Renal cortical epithelial cell (primary cell): ENCODE measurements around the gene AUTS2. TPM values are rescaled to one million over a fixed set of nuclear protein-coding genes. Genes with fewer than 3 reads are reported as not detected.

Experiments
- DNase-seq: peaks from one replicate; pipeline ENCODE4 v3.0.0-alpha.2; 2011; ENCODE audit warnings: low read depth
- total RNA-seq: library from RNA; depleted of rRNA; stranded (reverse); fragments of >200 nt; gene quantifications from 2 replicates; pipeline ENCODE4 v1.2.3, GENCODE V29; 2014

The AUTS2 gene
- total RNA-seq, 1 donor from 2014 or later = 3.2 TPM

- no peak for DNase-seq
These were observed 191.3 kb downstream of the AUTS2 start for GRCh38 chr7:69789563-69789962.

- no peak for DNase-seq
These were observed 192.9 kb downstream of the AUTS2 start for GRCh38 chr7:69790977-69791724.

GRCh38 chr7:69791739-69792138 is 193.5 kb downstream of the AUTS2 start:
- DNase-seq = no peak

GRCh38 chr7:69795932-69796331 is 197.7 kb downstream of the AUTS2 start:
- DNase-seq = no peak

GRCh38 chr7:69796416-69796815 is 198.1 kb downstream of the AUTS2 start:
- no peak for DNase-seq

- no peak for DNase-seq
These were observed 200.9 kb downstream of the AUTS2 start for GRCh38 chr7:69799048-69799697.

GRCh38 chr7:69799990-69800389 is 201.7 kb downstream of the AUTS2 start:
- DNase-seq = no peak

GRCh38 chr7:69800495-69800894 is 202.2 kb downstream of the AUTS2 start:
- DNase-seq = peak; percentile 42

- no peak for DNase-seq
These were observed 203.7 kb downstream of the AUTS2 start for GRCh38 chr7:69801729-69802682.

- no peak for DNase-seq
These were observed 205.6 kb downstream of the AUTS2 start for GRCh38 chr7:69803699-69804516.

- DNase-seq = no peak
These were observed 206.7 kb downstream of the AUTS2 start for GRCh38 chr7:69804962-69805361.

- no peak for DNase-seq
These were observed 210.1 kb downstream of the AUTS2 start for GRCh38 chr7:69808391-69808790.

- no peak for DNase-seq
These were observed 213.4 kb downstream of the AUTS2 start for GRCh38 chr7:69811476-69812308.

GRCh38 chr7:69812756-69813155 is 214.5 kb downstream of the AUTS2 start:
- no peak for DNase-seq

GRCh38 chr7:69813637-69814240 is 215.5 kb downstream of the AUTS2 start:
- DNase-seq = no peak

GRCh38 chr7:69814421-69814962 is 216.2 kb downstream of the AUTS2 start:
- no peak for DNase-seq

GRCh38 chr7:69816501-69816900 is 218.2 kb downstream of the AUTS2 start:
- no peak for DNase-seq

- no peak for DNase-seq
These were observed 218.8 kb downstream of the AUTS2 start for GRCh38 chr7:69817121-69817520.

GRCh38 chr7:69817841-69818635 is 219.8 kb downstream of the AUTS2 start:
- DNase-seq = no peak
